T-helper 1 cell treated with Interleukin-12 subunit alpha and Interleukin-12 subunit beta and Interleukin-4 antibody, amounts not matched to agents 30 μg/mL and 1 μg/mL, for 36 hours (primary cell): ENCODE data around the gene ENAH.
"Not testable (repeated sequence)": the region's sequence is repeated elsewhere in the genome, so short reads cannot be mapped to it uniquely, and the experiment has no call there.

Experiments used
- H3K27ac Mint-ChIP-seq: one replicate; pipeline ENCODE4 v1.8.0; 2021; ENCODE audit warnings: mild to moderate bottlenecking, mixed read lengths
- H3K27me3 Mint-ChIP-seq: one replicate; pipeline ENCODE4 v1.8.0; 2021; ENCODE audit warnings: low read depth, mixed read lengths
- H3K36me3 Mint-ChIP-seq: one replicate; pipeline ENCODE4 v1.8.0; 2021; ENCODE audit warnings: low read depth, mixed read lengths
- H3K4me1 Mint-ChIP-seq: one replicate; pipeline ENCODE4 v1.8.0; 2021; ENCODE audit warnings: low read depth, mixed read lengths
- H3K4me3 Mint-ChIP-seq: one replicate; pipeline ENCODE4 v1.8.0; 2021; ENCODE audit warnings: mild to moderate bottlenecking, moderate library complexity, mixed read lengths
- H3K9me3 Mint-ChIP-seq: one replicate; pipeline ENCODE4 v1.8.0; 2021; ENCODE audit warnings: mixed read lengths

The ENAH gene

GRCh38 chr1:225642177-225642576 is 10.7 kb downstream of the ENAH start:
- no peak overlapping the region for H3K27ac Mint-ChIP-seq
- no peak overlapping the region for H3K4me3 Mint-ChIP-seq

GRCh38 chr1:225638853-225639252 is 14.1 kb downstream of the ENAH start:
- peaks cover 2% of the 10 kb centered on the region for H3K4me1 Mint-ChIP-seq
- peaks cover 5% of the 10 kb centered on the region for H3K27me3 Mint-ChIP-seq
- no peak overlapping the region for H3K27ac Mint-ChIP-seq

More at GRCh38 chr1:225642177-225642576, 10.7 kb downstream of the ENAH start:
- H3K9me3 Mint-ChIP-seq: no peaks in the 10 kb centered on the region
- H3K4me1 Mint-ChIP-seq: peaks cover 2% of the 10 kb centered on the region
- no peaks in the 10 kb centered on the region for H3K36me3 Mint-ChIP-seq
- peaks cover 5% of the 10 kb centered on the region for H3K27me3 Mint-ChIP-seq

GRCh38 chr1:225637651-225638199 is 15.2 kb downstream of the ENAH start:
- no peak overlapping the region for H3K4me3 Mint-ChIP-seq
- no peak overlapping the region for H3K27ac Mint-ChIP-seq
- no peaks in the 10 kb centered on the region for H3K36me3 Mint-ChIP-seq
- peaks cover 9% of the 10 kb centered on the region for H3K27me3 Mint-ChIP-seq
- peaks cover 2% of the 10 kb centered on the region for H3K4me1 Mint-ChIP-seq
- no peaks in the 10 kb centered on the region for H3K9me3 Mint-ChIP-seq

More at GRCh38 chr1:225638853-225639252, 14.1 kb downstream of the ENAH start:
- Mint-ChIP-seq H3K9me3 (no peaks in the 10 kb centered on the region), H3K4me3 (no peak overlapping the region), H3K36me3 (no peaks in the 10 kb centered on the region)

- H3K4me3 Mint-ChIP-seq, H3K36me3 Mint-ChIP-seq, H3K9me3 Mint-ChIP-seq, H3K27ac Mint-ChIP-seq, H3K4me1 Mint-ChIP-seq, H3K27me3 Mint-ChIP-seq: not testable (repeated sequence)
These were observed 15.9 kb downstream of the ENAH start for GRCh38 chr1:225636992-225637391.

GRCh38 chr1:225635649-225636048 is 17.3 kb downstream of the ENAH start:
- H3K9me3 Mint-ChIP-seq: no peaks in the 10 kb centered on the region
- H3K27ac Mint-ChIP-seq: no peak overlapping the region
- no peak overlapping the region for H3K4me3 Mint-ChIP-seq
- no peaks in the 10 kb centered on the region for H3K36me3 Mint-ChIP-seq
- no peaks in the 10 kb centered on the region for H3K4me1 Mint-ChIP-seq
- peaks cover 17% of the 10 kb centered on the region for H3K27me3 Mint-ChIP-seq

- H3K27ac Mint-ChIP-seq, H3K9me3 Mint-ChIP-seq, H3K4me1 Mint-ChIP-seq, H3K36me3 Mint-ChIP-seq, H3K4me3 Mint-ChIP-seq: not testable (repeated sequence)
- H3K27me3 Mint-ChIP-seq: peaks cover 17% of the 10 kb centered on the region
These were observed 20.1 kb downstream of the ENAH start for GRCh38 chr1:225632836-225633235.

GRCh38 chr1:225631021-225631663 is 21.8 kb downstream of the ENAH start:
- no peaks in the 10 kb centered on the region for H3K9me3 Mint-ChIP-seq
- no peak overlapping the region for H3K4me3 Mint-ChIP-seq
- no peaks in the 10 kb centered on the region for H3K4me1 Mint-ChIP-seq
- H3K27me3 Mint-ChIP-seq: peaks cover 22% of the 10 kb centered on the region
- H3K27ac Mint-ChIP-seq: no peak overlapping the region
- H3K36me3 Mint-ChIP-seq: no peaks in the 10 kb centered on the region

- Mint-ChIP-seq H3K27me3 (peaks cover 22% of the 10 kb centered on the region), H3K27ac (no peak overlapping the region), H3K4me1 (no peaks in the 10 kb centered on the region), H3K36me3 (no peaks in the 10 kb centered on the region), H3K4me3 (no peak overlapping the region), H3K9me3 (no peaks in the 10 kb centered on the region)
These were observed 23.4 kb downstream of the ENAH start for GRCh38 chr1:225629483-225629882.

GRCh38 chr1:225628794-225629193 is 24.1 kb downstream of the ENAH start:
- not testable (repeated sequence) for H3K36me3 Mint-ChIP-seq

GRCh38 chr1:225627304-225627947 is 25.5 kb downstream of the ENAH start:
- H3K4me3 Mint-ChIP-seq: no peak overlapping the region

More at GRCh38 chr1:225628794-225629193, 24.1 kb downstream of the ENAH start:
- H3K27me3 Mint-ChIP-seq: peaks cover 24% of the 10 kb centered on the region
- not testable (repeated sequence) for H3K4me3 Mint-ChIP-seq, H3K4me1 Mint-ChIP-seq, H3K9me3 Mint-ChIP-seq, H3K27ac Mint-ChIP-seq

GRCh38 chr1:225626698-225627097 is 26.2 kb downstream of the ENAH start:
- no peaks in the 10 kb centered on the region for H3K4me1 Mint-ChIP-seq
- H3K27ac Mint-ChIP-seq: no peak overlapping the region
- no peak overlapping the region for H3K4me3 Mint-ChIP-seq
- H3K27me3 Mint-ChIP-seq: peaks cover 13% of the 10 kb centered on the region
- H3K9me3 Mint-ChIP-seq: no peaks in the 10 kb centered on the region
- no peaks in the 10 kb centered on the region for H3K36me3 Mint-ChIP-seq

More at GRCh38 chr1:225627304-225627947, 25.5 kb downstream of the ENAH start:
- peaks cover 19% of the 10 kb centered on the region for H3K27me3 Mint-ChIP-seq
- H3K27ac Mint-ChIP-seq: no peak overlapping the region
- no peaks in the 10 kb centered on the region for H3K4me1 Mint-ChIP-seq
- H3K9me3 Mint-ChIP-seq: no peaks in the 10 kb centered on the region
- no peaks in the 10 kb centered on the region for H3K36me3 Mint-ChIP-seq

GRCh38 chr1:225617956-225618355 is 35.0 kb downstream of the ENAH start:
- Mint-ChIP-seq H3K9me3 (no peaks in the 10 kb centered on the region), H3K27ac (no peak overlapping the region), H3K27me3 (no peaks in the 10 kb centered on the region), H3K36me3 (no peaks in the 10 kb centered on the region), H3K4me3 (no peak overlapping the region), H3K4me1 (no peaks in the 10 kb centered on the region)

GRCh38 chr1:225617479-225617878 is 35.4 kb downstream of the ENAH start:
- Mint-ChIP-seq H3K36me3 (no peaks in the 10 kb centered on the region), H3K4me1 (no peaks in the 10 kb centered on the region), H3K27me3 (no peaks in the 10 kb centered on the region), H3K4me3 (no peak overlapping the region), H3K27ac (no peak overlapping the region), H3K9me3 (no peaks in the 10 kb centered on the region)

GRCh38 chr1:225615403-225615790 is 37.5 kb downstream of the ENAH start:
- not testable (repeated sequence) for H3K36me3 Mint-ChIP-seq, H3K4me1 Mint-ChIP-seq, H3K27ac Mint-ChIP-seq, H3K9me3 Mint-ChIP-seq, H3K27me3 Mint-ChIP-seq, H3K4me3 Mint-ChIP-seq

- no peaks in the 10 kb centered on the region for H3K9me3 Mint-ChIP-seq
- no peaks in the 10 kb centered on the region for H3K36me3 Mint-ChIP-seq
- no peaks in the 10 kb centered on the region for H3K27me3 Mint-ChIP-seq
- no peaks in the 10 kb centered on the region for H3K4me1 Mint-ChIP-seq
- H3K4me3 Mint-ChIP-seq: no peak overlapping the region
- H3K27ac Mint-ChIP-seq: no peak overlapping the region
These were observed 39.9 kb downstream of the ENAH start for GRCh38 chr1:225613006-225613405.
